ENCODE measurements around the gene LGALS7B. TPM values are rescaled to one million over a fixed set of nuclear protein-coding genes. Genes with fewer than 3 reads are reported as not detected.
"Not testable (repeated sequence)": the region's sequence is repeated elsewhere in the genome, so short reads cannot be mapped to it uniquely, and the experiment has no call there.

The LGALS7B gene
- not detected in 2 replicates for total RNA-seq
- 0.39 TPM for polyA plus RNA-seq (2012)

- DNase-seq (ENCODE audit: low read depth) = no peak
These were observed at the start of gene LGALS7B for GRCh38 chr19:38788478-38789243. Gene LGALS7B (plus strand): TSS chr19:38789200. CDS start chr19:38789227, 27 bp downstream.

DNA sequence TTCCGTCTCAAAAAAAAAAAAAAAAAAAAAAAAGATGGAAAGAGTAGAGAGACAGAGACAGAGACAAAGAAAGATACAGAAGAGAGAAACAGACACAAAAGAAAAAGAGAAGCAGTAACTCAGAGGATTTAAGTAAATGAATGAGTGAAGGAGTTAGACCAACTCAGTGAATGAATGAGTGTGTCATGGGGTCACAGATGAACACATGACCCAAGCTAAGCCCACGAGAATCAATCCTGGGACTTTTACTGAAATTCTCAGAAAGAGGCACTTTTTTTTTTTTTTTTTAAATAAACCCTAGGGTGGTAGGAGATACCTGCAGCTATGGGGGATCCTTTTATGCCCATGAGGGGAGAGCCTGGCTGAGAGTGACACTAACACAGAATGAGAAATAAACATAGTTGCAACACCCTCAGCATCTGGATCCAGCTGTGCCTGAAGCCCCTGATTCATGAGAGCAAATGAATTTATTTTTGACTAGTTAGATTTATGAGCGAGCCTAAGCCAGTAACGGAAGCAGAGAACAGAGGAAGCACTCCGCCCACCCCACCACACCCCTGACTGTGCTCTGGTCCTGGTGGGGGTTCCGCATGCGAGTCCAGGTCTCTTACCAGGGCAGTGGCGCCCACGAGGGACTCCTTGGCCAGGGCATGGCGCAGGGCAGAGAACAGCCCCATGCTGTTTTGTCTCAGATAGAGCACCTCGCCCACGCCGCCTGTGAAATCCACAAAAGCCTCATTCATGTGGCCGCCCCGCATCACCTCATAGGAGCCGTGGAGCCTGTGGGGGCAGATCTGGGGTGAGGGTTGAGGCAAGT lies 49.4 kb upstream of the LGALS7B start:
- DNase-seq (ENCODE audit: low read depth) = no peak

- no peak for DNase-seq (ENCODE audit: low read depth)
These were observed 48.8 kb upstream of the LGALS7B start for GRCh38 chr19:38740257-38740592.

DNA sequence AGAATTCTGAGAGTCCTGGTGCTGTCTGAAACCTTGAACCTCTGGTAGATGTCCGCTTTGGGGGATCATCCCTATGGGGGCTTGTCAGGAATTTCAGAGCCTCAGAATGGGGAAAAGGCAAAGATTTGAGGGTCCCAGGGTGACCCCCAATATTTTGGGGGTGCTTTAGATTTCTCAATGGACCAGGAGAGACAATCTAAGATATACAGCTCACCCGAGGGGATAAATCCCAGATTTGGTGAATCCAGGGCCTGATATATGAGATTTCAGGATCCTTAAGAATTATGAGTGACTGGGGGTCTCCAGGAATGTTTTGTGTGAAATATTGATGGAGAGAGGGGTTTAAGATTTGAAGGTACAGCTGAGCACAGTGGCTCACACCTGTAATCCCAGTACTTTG lies 48.1 kb upstream of the LGALS7B start:
- no peak for DNase-seq (ENCODE audit: low read depth)

DNA sequence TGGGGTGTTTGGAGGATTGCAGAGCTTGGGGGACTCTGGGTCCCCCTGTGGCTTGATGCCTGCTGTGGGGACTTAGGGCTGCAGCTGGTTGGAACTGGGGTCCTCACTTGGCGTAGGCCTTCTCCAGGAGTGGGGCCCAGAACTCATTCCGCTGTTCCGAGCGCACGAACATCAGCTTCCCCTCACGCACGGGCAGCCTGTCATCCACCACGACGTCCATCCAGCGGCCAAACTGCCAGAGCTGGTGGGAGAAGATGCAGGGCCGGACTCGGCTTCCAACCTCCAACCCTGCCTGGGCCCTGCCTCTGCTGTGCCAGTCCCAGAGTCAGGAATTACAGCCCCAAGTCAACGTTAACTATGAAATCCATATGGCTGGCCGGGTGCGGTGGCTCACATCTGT lies 47.3 kb upstream of the LGALS7B start:
- DNase-seq (ENCODE audit: low read depth) = no peak

DNA sequence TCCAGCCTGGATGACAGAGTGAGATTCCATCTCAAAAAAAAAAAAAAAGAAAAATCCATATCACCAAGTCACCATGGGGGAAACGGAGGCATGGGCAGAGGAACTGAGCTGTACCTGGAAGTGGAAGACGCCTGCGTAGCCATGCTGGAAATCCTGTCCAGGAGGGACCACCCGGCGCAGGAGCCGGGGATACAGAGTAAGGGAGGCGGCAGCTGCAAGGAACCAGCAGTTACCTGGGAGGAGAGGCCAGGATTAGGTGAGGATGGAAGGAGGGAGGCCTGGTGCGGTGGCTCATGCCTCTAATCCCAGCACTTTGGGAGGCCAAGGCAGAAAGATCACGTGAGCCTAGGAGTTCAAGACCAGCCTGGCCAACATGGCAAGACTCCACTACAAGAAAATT lies 46.7 kb upstream of the LGALS7B start:
- DNase-seq (ENCODE audit: low read depth) = no peak

DNA sequence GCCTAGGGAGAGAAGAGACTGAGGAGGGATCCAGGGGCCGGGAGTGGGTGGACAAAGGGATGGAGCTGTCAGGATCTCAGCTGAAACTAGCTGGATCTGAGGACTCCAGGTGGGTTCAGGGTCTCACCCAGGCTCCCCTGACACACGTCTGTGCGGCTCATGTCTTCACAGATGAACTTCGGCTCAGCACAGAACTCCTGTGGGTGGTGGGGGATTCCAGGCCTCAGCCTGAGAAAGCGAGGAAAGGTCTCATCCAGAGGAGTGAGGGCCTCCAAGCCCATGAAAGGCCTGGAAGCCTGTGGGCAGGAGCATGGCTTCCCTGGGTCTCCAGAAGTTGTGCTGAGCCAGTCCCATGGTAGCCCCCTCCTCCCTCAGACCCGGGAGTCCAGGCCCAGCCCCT lies 46.1 kb upstream of the LGALS7B start:
- DNase-seq (ENCODE audit: low read depth) = no peak

- DNase-seq (ENCODE audit: low read depth) = no peak
These were observed 45.4 kb upstream of the LGALS7B start for GRCh38 chr19:38743394-38744297.

GRCh38 chr19:38744298-38744681 lies 44.7 kb upstream of the LGALS7B start, which contains the start of gene CAPN12:
Gene CAPN12 (minus strand): TSS chr19:38744474. CDS start chr19:38744165, 309 bp downstream.
- DNase-seq (ENCODE audit: low read depth) = no peak

GRCh38 chr19:38744874-38745273 lies 44.1 kb upstream of the LGALS7B start:
- no peak for DNase-seq (ENCODE audit: low read depth)

- DNase-seq (ENCODE audit: low read depth) = no peak
These were observed 43.7 kb upstream of the LGALS7B start for GRCh38 chr19:38745316-38745715.

GRCh38 chr19:38753783-38754182 lies 35.2 kb upstream of the LGALS7B start:
- DNase-seq (ENCODE audit: low read depth) = not testable (repeated sequence)

DNA sequence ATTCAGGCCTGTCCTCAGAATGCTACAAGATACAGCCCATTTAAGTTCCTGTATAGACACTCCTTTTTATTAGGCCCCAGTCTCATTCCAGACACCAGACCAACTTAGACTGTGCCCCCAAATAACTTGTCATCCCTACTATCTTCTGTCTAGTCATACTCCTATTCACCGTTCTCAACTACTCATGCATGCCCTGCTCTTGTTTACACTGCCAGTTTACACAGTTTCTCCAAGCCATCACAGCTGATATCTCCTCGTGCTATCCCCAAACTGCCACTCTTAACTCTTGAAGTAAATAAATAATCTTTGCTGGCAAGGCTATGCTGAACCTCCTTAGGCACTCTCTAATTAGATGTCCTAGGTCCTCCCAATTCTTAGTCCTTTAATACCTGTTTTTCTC lies 34.8 kb upstream of the LGALS7B start:
- not testable (repeated sequence) for DNase-seq (ENCODE audit: low read depth)

DNA sequence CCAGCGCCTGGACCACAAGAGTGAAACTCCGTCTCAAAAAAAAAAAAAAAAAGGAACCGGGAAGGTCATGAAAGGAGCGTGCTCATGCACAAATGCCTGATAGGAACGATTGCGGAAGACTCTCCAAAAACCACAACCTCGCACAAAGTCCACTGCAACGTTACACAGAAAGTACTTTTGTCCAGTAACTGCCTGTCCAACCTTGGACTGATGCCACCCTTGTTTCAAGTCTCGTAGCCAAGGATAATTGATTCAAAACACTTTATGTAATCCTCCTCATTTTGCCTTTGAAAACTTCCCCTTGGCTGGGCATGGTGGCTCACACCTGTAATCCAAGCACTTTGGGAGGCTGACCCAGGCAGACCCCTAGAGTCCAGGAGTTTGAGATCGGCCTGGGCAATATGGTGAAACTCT lies 29.4 kb upstream of the LGALS7B start:
- no peak for DNase-seq (ENCODE audit: low read depth)

- not testable (repeated sequence) for DNase-seq (ENCODE audit: low read depth)
These were observed 28.0 kb upstream of the LGALS7B start for GRCh38 chr19:38760805-38761517.

- DNase-seq (ENCODE audit: low read depth) = not testable (repeated sequence)
These were observed 27.1 kb upstream of the LGALS7B start for GRCh38 chr19:38761884-38762389.

- no peak for DNase-seq (ENCODE audit: low read depth)
These were observed 25.2 kb upstream of the LGALS7B start for GRCh38 chr19:38763795-38764220.

DNA sequence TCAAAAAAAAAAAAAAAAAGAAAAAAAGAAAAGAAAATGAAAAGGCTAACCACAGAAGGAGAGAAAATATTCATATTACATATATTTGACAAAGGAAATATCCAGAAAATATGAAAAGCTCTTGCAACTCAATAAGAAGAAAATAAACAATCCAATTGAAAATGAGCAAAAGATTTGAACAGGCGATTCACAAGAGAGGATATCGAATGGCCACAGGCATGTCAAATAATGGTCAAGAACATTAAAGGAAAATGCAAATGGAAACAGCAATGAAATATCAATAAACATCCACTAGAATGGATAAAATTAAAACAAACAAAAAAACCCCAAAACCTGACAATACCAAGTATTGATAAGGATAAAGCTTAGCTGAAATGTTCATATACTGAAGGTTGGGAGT lies 23.8 kb upstream of the LGALS7B start:
- DNase-seq (ENCODE audit: low read depth) = no peak

DNA sequence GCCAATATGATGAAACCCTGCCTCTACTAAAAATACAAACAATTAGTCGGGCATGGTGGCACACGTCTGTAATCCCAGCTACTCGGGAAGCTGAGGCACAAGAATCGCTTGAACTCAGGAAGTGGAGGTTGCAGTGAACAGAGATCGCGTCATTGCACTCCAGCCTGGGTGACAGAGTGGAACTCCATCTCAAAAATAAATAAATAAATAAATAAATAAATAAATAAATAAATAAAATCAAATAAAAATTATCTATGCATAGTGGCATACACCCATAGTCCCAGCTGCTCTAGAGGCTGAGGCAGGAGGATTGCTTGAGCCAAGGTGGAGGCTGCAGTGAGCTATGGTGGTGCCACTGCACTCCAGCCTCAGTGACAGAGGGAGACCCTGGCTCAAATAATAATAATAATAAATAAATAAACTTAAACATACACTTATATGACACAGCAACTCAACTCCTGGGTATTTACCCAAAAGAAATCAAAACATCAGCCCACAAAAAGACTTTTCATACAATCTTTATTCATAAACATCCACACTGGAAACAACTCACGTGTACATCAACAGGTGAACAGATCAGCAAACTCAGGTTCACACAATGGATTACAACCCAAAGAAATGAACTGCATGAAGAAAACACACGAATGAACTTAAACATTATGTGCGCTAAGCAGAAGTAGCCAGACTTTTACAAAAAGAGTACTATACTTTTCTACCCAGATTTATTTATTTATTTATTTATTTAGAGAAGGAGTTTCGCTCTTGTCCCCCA lies 22.5 kb upstream of the LGALS7B start:
- DNase-seq (ENCODE audit: low read depth) = no peak
